Stomach (tissue), 4 donors: Measurements from ENCODE around the gene NPR2.

Experiments
- CTCF ChIP-seq, 7 experiments: fragments of 450-650 bp in 4 of 7; fragments of 200-600 bp in 3 of 7; sonication (generic) in 3 of 7; IDR thresholded peaks; one replicate each; pipeline ENCODE4 v1.5.1; 2016 to 2019; ENCODE audit warnings: antibody characterized with exemption in 7 of 7, control low read depth in 2 of 7, mild to moderate bottlenecking in 1 of 7
- POLR2A ChIP-seq, 4 donors: fragments of 450-650 bp; IDR thresholded peaks; one replicate each; pipeline ENCODE4 v1.6.1; 2016; ENCODE audit warnings: antibody characterized with exemption in 4 of 4, control low read depth in 2 of 4, mild to moderate bottlenecking in 1 of 4, moderate library complexity in 1 of 4
- POLR2AphosphoS5 ChIP-seq, 3 donors: sonication (generic); formaldehyde crosslinking; IDR thresholded peaks; one replicate each; pipeline ENCODE4 v1.6.1; 2016; ENCODE audit warnings: antibody characterized with exemption in 3 of 3

GRCh38 chr9:35741740-35742139 lies 49.7 kb upstream of the NPR2 start:
- TF ChIP-seq POLR2AphosphoS5 (IDR thresholded peaks at IDR 0.05) (no peak), CTCF (IDR thresholded peaks at IDR 0.05) (no peak), POLR2A (IDR thresholded peaks at IDR 0.05) (no peak)
